ENCODE data around the gene TMED4.
"Not testable (repeated sequence)": the region's sequence is repeated elsewhere in the genome, so short reads cannot be mapped to it uniquely, and the experiment has no call there.

Gene TMED4

GRCh38 chr7:44617225-44617890 is 35.3 kb upstream of the TMED4 start:
- peaks cover 79% of the 10 kb centered on the region for H3K4me1 Mint-ChIP-seq (ENCODE audit: low read depth)
- H3K27ac Mint-ChIP-seq, result peak overlapping the region; percentile 98
- peaks cover 48% of the 10 kb centered on the region for H3K36me3 Mint-ChIP-seq (ENCODE audit: low read depth)
- H3K9me3 Mint-ChIP-seq, result no peaks in the 10 kb centered on the region
- H3K27me3 Mint-ChIP-seq, result no peaks in the 10 kb centered on the region
- H3K4me3 Mint-ChIP-seq, result peak overlapping the region; percentile 54
- peak; percentile 39 for DNase-seq

GRCh38 chr7:44616545-44616944 is 34.5 kb upstream of the TMED4 start:
- Mint-ChIP-seq H3K4me1 (ENCODE audit: low read depth) (peaks cover 77% of the 10 kb centered on the region), H3K9me3 (no peaks in the 10 kb centered on the region), H3K36me3 (ENCODE audit: low read depth) (peaks cover 46% of the 10 kb centered on the region), H3K27me3 (no peaks in the 10 kb centered on the region), H3K4me3 (no peak overlapping the region), H3K27ac (no peak overlapping the region)
- DNase-seq, result no peak

GRCh38 chr7:44615793-44616192 is 33.8 kb upstream of the TMED4 start:
- peak overlapping the region; percentile 86 for H3K27ac Mint-ChIP-seq
- no peak overlapping the region for H3K4me3 Mint-ChIP-seq
- peaks cover 70% of the 10 kb centered on the region for H3K4me1 Mint-ChIP-seq (ENCODE audit: low read depth)
- no peaks in the 10 kb centered on the region for H3K9me3 Mint-ChIP-seq
- DNase-seq, result no peak
- H3K36me3 Mint-ChIP-seq (ENCODE audit: low read depth), result peaks cover 40% of the 10 kb centered on the region
- no peaks in the 10 kb centered on the region for H3K27me3 Mint-ChIP-seq

GRCh38 chr7:44615149-44615611 is 33.1 kb upstream of the TMED4 start:
- H3K4me1 Mint-ChIP-seq (ENCODE audit: low read depth), result peaks cover 67% of the 10 kb centered on the region
- H3K27ac Mint-ChIP-seq, result peak overlapping the region; percentile 86
- peaks cover 34% of the 10 kb centered on the region for H3K36me3 Mint-ChIP-seq (ENCODE audit: low read depth)
- H3K4me3 Mint-ChIP-seq, result no peak overlapping the region
- peak; percentile 41 for DNase-seq
- H3K27me3 Mint-ChIP-seq, result no peaks in the 10 kb centered on the region
- H3K9me3 Mint-ChIP-seq, result no peaks in the 10 kb centered on the region

- peaks cover 58% of the 10 kb centered on the region for H3K4me1 Mint-ChIP-seq (ENCODE audit: low read depth)
- H3K4me3 Mint-ChIP-seq, result no peak overlapping the region
- no peaks in the 10 kb centered on the region for H3K27me3 Mint-ChIP-seq
- peak overlapping the region; percentile 50 for H3K27ac Mint-ChIP-seq
- DNase-seq, result no peak
- no peaks in the 10 kb centered on the region for H3K9me3 Mint-ChIP-seq
- H3K36me3 Mint-ChIP-seq (ENCODE audit: low read depth), result peaks cover 35% of the 10 kb centered on the region
Observed at GRCh38 chr7:44609829-44610228, 27.8 kb upstream of the TMED4 start.

GRCh38 chr7:44608916-44609648 is 27.1 kb upstream of the TMED4 start:
- peak overlapping the region; percentile 74 for H3K27ac Mint-ChIP-seq
- peaks cover 30% of the 10 kb centered on the region for H3K36me3 Mint-ChIP-seq (ENCODE audit: low read depth)
- H3K9me3 Mint-ChIP-seq, result no peaks in the 10 kb centered on the region
- H3K4me3 Mint-ChIP-seq, result peak overlapping the region; percentile 51
- H3K4me1 Mint-ChIP-seq (ENCODE audit: low read depth), result peaks cover 51% of the 10 kb centered on the region
- H3K27me3 Mint-ChIP-seq, result no peaks in the 10 kb centered on the region
- DNase-seq, result no peak

GRCh38 chr7:44607141-44608068 is 25.4 kb upstream of the TMED4 start:
- Mint-ChIP-seq H3K27me3 (no peaks in the 10 kb centered on the region), H3K4me1 (ENCODE audit: low read depth) (peaks cover 48% of the 10 kb centered on the region), H3K36me3 (ENCODE audit: low read depth) (peaks cover 30% of the 10 kb centered on the region), H3K4me3 (peak overlapping the region; percentile 98), H3K27ac (peak overlapping the region; percentile 100), H3K9me3 (no peaks in the 10 kb centered on the region)
- DNase-seq, result no peak

GRCh38 chr7:44606341-44607140 is 24.5 kb upstream of the TMED4 start, which contains the start of gene OGDH:
TSS of gene OGDH (plus strand) at chr7:44606627. CDS start at chr7:44624344, 17,717 bp downstream.
- Mint-ChIP-seq H3K27ac (peak within 1 kb of the TSS; percentile 100), H3K27me3 (no peaks in the 10 kb centered on the region), H3K4me1 (ENCODE audit: low read depth) (peaks cover 42% of the 10 kb centered on the region), H3K4me3 (peak within 1 kb of the TSS; percentile 98), H3K9me3 (no peaks in the 10 kb centered on the region), H3K36me3 (ENCODE audit: low read depth) (peaks cover 30% of the 10 kb centered on the region)
- DNase-seq, result peak; percentile 100

GRCh38 chr7:44604941-44605340 is 22.9 kb upstream of the TMED4 start:
- DNase-seq, result no peak
- Mint-ChIP-seq H3K27ac (peak overlapping the region; percentile 66), H3K27me3 (no peaks in the 10 kb centered on the region), H3K4me1 (ENCODE audit: low read depth) (peaks cover 37% of the 10 kb centered on the region), H3K9me3 (no peaks in the 10 kb centered on the region), H3K4me3 (peak overlapping the region; percentile 98), H3K36me3 (ENCODE audit: low read depth) (peaks cover 28% of the 10 kb centered on the region)

GRCh38 chr7:44603193-44603592 is 21.2 kb upstream of the TMED4 start:
- H3K4me3 Mint-ChIP-seq, result no peak overlapping the region
- no peak overlapping the region for H3K27ac Mint-ChIP-seq
- no peaks in the 10 kb centered on the region for H3K9me3 Mint-ChIP-seq

GRCh38 chr7:44602576-44602910 is 20.5 kb upstream of the TMED4 start:
- DNase-seq, result no peak
- Mint-ChIP-seq H3K27me3 (no peaks in the 10 kb centered on the region), H3K4me1 (ENCODE audit: low read depth) (peaks cover 18% of the 10 kb centered on the region), H3K36me3 (ENCODE audit: low read depth) (peaks cover 13% of the 10 kb centered on the region), H3K27ac (no peak overlapping the region), H3K4me3 (no peak overlapping the region), H3K9me3 (no peaks in the 10 kb centered on the region)

More at GRCh38 chr7:44603193-44603592, 21.2 kb upstream of the TMED4 start:
- no peak for DNase-seq
- Mint-ChIP-seq H3K36me3 (ENCODE audit: low read depth) (peaks cover 17% of the 10 kb centered on the region), H3K27me3 (no peaks in the 10 kb centered on the region), H3K4me1 (ENCODE audit: low read depth) (peaks cover 22% of the 10 kb centered on the region)

- no peak for DNase-seq
- Mint-ChIP-seq H3K4me3 (no peak overlapping the region), H3K27ac (no peak overlapping the region), H3K4me1 (ENCODE audit: low read depth) (no peaks in the 10 kb centered on the region), H3K36me3 (ENCODE audit: low read depth) (no peaks in the 10 kb centered on the region), H3K9me3 (no peaks in the 10 kb centered on the region), H3K27me3 (no peaks in the 10 kb centered on the region)
Observed at GRCh38 chr7:44599222-44599621, 17.2 kb upstream of the TMED4 start.

GRCh38 chr7:44597181-44597580 is 15.2 kb upstream of the TMED4 start:
- DNase-seq; H3K4me1 Mint-ChIP-seq (ENCODE audit: low read depth); H3K27ac Mint-ChIP-seq; H3K9me3 Mint-ChIP-seq; H3K4me3 Mint-ChIP-seq; H3K27me3 Mint-ChIP-seq; H3K36me3 Mint-ChIP-seq (ENCODE audit: low read depth): not testable (repeated sequence)

Data from activated T-cell treated with anti-CD3 and anti-CD28 coated beads, Interleukin-2, amount 50 U/mL, for 24 hours (primary cell).